K562 (cell line): ENCODE results near the gene MYO1D. TPM values are rescaled to one million over a fixed set of nuclear protein-coding genes. Genes with fewer than 3 reads are reported as not detected.

Experiments
- CHAMP1 ChIP-seq: fragments of 450-650 bp; IDR thresholded peaks from 2 replicates; pipeline ENCODE4 v1.6.1; 2016; ENCODE audit warnings: mild to moderate bottlenecking
- CHD7 ChIP-seq: fragments of 200-600 bp; sonication (generic); IDR thresholded peaks from one replicate; pipeline ENCODE4 v1.6.1; 2012; ENCODE audit warnings: mild to moderate bottlenecking, low read depth, low read length, inconsistent platforms
- FOXM1 ChIP-seq, 2 experiments: fragments of 450-650 bp in 1 of 2; sonication (generic) in 1 of 2; formaldehyde crosslinking in 1 of 2; IDR thresholded peaks; 2 replicates each; pipeline versions ENCODE4 v1.6.1 to v1.9.0; 2017 to 2022; ENCODE audit warnings: low read depth in 2 of 2, mild to moderate bottlenecking in 2 of 2, missing genetic modification reagents in 1 of 2, moderate library complexity in 1 of 2
- NFE2 ChIP-seq: IDR thresholded peaks from 2 replicates; pipeline ENCODE4 v1.6.1; 2014; ENCODE audit warnings: antibody characterized with exemption, low read depth
- ZNF24 ChIP-seq: fragments of 450-650 bp; IDR thresholded peaks from 2 replicates; pipeline ENCODE4 v1.6.1; 2016
- polyA plus RNA-seq, 8 experiments: library from polyadenylated mRNA; depleted of rRNA in 4 of 8; stranded (reverse) in 5 of 8; unstranded in 3 of 8; fragments of >200 nt; fragmentation: Nextera tagmentation in 2 of 8; fragmentation: Illumina TruSeq in 1 of 8; extraction: Ambion mirVana in 2 of 8; extraction: Trizol in 1 of 8; gene quantifications; 2 replicates each; pipeline versions ENCODE4 v1.2.1 to v1.2.3, GENCODE V29; 2011 to 2014; ENCODE audit warnings: inconsistent platforms in 1 of 8, missing spikeins in 1 of 8
- total RNA-seq, 7 experiments: library from RNA; depleted of rRNA in 6 of 7; stranded (reverse); fragments of >200 nt in 6 of 7; fragmentation: Illumina TruSeq in 2 of 7; extraction: Trizol in 2 of 7; gene quantifications; 2 replicates each; pipeline versions ENCODE4 v1.2.1 to v1.2.3, GENCODE V29; 2011 to 2021; ENCODE audit warnings: low replicate concordance in 1 of 7

MYO1D gene
- total and polyA plus RNA-seq, 9 of the 15 experiments (the other 6 are each of a cell fraction or from before 2014, with no cell fraction given) = 2.1 to 71.2 (median 45.4) TPM

GRCh38 chr17:32461498-32461852, 415.4 kb downstream of the MYO1D start (continued):
- TF ChIP-seq CHD7 (no peak), NFE2 (no peak), FOXM1 (IDR thresholded peaks at IDR 0.05; ENCODE audit: low read depth) (no peak), FOXM1 (CRISPR knock-in tag; IDR thresholded peaks at IDR 0.05; ENCODE audit: low read depth) (no peak), ZNF24 (no peak), CHAMP1 (no peak)
